Measurements from ENCODE around the gene GTF3C1.

Gene GTF3C1

DNA sequence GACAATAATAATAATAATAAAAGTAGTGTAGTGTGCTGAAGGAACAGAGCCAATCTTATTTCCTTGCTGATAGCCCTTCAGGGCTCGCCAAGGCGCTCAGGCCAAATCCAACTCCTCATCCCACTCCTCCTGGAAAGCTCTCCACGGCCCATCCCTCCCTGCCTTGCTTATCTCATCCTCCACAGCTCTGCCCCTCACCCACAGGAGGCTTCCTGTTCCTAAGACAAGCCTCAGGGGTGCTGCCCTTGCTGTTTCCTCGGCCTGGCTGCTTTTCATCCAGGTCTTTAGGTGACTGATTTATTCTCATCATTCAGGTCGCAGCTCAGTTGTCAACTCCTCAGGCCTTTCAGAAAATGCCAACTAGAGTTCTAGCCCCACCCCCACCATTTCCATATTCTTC lies 11.2 kb downstream of the GTF3C1 start:
- TF ChIP-seq, protein P1, sequence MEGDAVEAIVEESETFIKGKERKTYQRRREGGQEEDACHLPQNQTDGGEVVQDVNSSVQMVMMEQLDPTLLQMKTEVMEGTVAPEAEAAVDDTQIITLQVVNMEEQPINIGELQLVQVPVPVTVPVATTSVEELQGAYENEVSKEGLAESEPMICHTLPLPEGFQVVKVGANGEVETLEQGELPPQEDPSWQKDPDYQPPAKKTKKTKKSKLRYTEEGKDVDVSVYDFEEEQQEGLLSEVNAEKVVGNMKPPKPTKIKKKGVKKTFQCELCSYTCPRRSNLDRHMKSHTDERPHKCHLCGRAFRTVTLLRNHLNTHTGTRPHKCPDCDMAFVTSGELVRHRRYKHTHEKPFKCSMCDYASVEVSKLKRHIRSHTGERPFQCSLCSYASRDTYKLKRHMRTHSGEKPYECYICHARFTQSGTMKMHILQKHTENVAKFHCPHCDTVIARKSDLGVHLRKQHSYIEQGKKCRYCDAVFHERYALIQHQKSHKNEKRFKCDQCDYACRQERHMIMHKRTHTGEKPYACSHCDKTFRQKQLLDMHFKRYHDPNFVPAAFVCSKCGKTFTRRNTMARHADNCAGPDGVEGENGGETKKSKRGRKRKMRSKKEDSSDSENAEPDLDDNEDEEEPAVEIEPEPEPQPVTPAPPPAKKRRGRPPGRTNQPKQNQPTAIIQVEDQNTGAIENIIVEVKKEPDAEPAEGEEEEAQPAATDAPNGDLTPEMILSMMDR (IDR thresholded peaks at IDR 0.05; ENCODE audit: low read depth, low read length), result no peak
- in situ Hi-C loops (cut with HindIII; ENCODE audit: low sequenced_read_pairs), result no loop called here
- no peak for DNase-seq (ENCODE audit: low read depth, low spot score)
- H3K4me3 ChIP-seq (ENCODE audit: low read depth, low read length), result no peak overlapping the region

DNA sequence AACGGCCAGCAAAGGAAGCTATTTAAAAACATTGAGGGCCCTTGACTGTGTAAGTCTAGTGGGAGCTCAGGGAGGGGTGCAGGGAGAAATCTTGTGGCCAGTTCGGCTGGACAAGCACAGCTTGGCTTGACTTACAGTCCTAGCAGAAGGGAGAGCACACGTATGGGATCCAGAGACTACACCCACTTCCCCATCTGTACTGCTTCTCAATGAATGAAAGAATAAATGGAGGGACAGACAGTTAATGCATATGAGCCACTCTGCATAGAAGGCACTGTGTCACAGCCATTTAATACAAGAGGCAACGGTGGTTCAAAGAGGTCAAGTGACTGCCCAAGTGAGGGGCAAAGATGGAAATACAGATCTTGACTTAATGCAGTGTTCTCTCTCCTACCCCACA lies 15.5 kb downstream of the GTF3C1 start:
- DNase-seq (ENCODE audit: low read depth, low spot score), result no peak
- TF ChIP-seq, protein P1 (IDR thresholded peaks at IDR 0.05; ENCODE audit: low read depth, low read length), result no peak
- H3K4me3 ChIP-seq (ENCODE audit: low read depth, low read length), result no peak overlapping the region
- in situ Hi-C loops (cut with HindIII; ENCODE audit: low sequenced_read_pairs), result no loop called here

DNA sequence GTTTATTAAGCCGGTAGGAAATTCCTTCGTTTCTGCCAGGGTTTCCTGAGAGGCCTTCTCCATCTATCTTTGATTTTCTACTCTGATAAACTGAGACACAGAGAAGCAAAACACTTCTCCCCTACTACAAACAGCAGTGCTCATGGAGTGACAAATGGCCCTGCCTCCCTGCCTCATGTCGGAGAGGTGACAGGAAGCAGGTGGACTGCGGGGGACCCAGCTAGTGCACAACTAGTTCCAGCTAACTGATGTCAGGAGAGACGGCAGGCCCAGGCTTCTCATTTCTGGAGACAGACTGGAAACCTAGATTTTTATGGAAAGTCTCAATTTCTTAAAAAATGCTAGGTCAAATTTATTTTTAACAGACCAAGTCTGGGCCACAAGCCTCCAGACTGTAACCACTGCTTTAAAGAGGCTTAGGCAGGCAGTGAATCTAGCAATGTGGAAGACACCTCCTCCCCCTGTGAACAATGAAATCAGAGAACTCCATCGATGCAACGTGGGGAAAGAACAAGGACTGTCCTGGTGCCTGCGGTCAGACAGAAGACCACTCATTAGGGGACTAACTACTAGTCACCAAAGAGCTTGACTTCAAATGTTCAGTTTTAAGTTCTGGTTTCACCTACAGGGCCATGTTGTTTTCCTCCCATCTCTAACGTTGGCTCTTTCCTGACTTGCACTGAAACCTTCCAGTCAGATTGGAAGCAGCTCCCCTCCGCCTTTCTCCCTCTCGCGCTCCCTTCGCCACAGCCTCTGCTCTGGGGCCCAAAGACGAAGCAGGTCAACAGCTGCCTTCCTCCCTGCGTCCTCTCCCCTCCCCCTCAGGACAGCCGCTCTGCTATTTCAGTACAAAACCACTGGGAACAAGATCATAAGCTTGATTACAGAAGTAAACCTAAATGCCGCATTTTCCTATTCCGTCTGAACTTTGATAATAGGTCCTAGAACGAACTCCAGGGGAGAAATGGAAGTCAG lies 17.6 kb downstream of the GTF3C1 start:
- H3K4me3 ChIP-seq (ENCODE audit: low read depth, low read length), result no peak overlapping the region
- in situ Hi-C loops (cut with HindIII; ENCODE audit: low sequenced_read_pairs), result no loop called here
- TF ChIP-seq, protein P1 (IDR thresholded peaks at IDR 0.05; ENCODE audit: low read depth, low read length), result no peak
- no peak for DNase-seq (ENCODE audit: low read depth, low spot score)

DNA sequence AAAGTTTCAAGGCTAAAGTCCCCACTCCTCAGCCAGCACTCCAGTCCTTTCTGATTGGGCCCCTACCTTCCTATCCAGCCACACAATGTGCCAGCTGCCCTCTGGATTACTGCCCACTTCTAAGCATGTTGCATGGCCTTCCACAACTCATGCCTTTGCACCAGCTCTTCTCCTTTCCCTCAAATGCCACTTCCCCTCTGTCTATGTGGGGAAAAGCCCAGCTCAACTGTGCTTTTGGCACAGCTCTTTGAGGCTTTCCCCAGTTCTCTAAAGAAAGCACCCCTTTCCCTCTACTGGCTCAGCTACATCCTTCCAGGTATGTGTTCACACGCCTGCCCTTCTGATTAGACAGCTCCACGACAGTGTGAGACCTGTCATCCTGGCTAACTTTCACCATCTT lies 18.5 kb downstream of the GTF3C1 start:
- H3K4me3 ChIP-seq (ENCODE audit: low read depth, low read length), result no peak overlapping the region
- no peak for DNase-seq (ENCODE audit: low read depth, low spot score)
- TF ChIP-seq, protein P1 (IDR thresholded peaks at IDR 0.05; ENCODE audit: low read depth, low read length), result no peak
- in situ Hi-C loops (cut with HindIII; ENCODE audit: low sequenced_read_pairs), result no loop called here

DNA sequence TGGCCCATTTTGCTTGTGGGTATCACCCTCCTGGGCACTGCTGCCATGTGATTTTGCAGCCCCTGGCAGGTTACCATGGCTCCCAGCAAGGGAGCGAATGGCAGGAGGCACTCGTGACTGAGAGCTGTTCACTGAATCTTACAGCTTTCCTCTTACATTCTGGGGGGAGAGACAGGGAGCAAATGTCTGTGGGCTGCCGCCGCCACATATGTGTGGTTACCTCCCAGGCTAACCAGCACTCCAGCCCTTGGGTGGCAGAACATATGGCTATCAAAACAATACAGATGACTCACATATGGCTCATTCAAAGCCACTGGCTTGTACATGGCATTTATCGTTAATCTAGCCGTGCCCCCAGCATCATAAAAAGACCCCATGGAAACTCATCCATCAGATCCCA lies 19.8 kb downstream of the GTF3C1 start:
- in situ Hi-C loops (cut with HindIII; ENCODE audit: low sequenced_read_pairs), result no loop called here
- peak; percentile 90 for DNase-seq (ENCODE audit: low read depth, low spot score)
- no peak overlapping the region for H3K4me3 ChIP-seq (ENCODE audit: low read depth, low read length)
- TF ChIP-seq, protein P1 (IDR thresholded peaks at IDR 0.05; ENCODE audit: low read depth, low read length), result no peak

DNA sequence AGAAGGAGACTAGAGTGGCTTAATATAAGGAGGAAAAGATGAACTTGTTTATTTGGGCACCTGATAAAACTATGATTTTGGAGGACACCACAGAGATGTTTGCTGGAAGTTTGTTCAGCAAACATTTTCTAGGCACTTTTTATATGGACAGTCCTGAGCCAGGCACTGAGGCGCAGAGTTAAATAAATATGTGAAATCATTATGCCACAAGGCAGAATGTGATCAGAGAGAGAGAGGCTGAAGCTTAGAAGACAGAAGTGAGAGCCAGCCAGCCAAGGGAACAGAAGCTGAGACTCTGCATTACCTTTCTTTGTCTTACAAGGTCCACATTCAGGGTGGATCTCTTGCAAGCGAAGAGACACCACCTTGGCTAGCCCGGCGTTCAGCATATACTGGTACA lies 21.4 kb downstream of the GTF3C1 start:
- in situ Hi-C loops (cut with HindIII; ENCODE audit: low sequenced_read_pairs), result no loop called here
- H3K4me3 ChIP-seq (ENCODE audit: low read depth, low read length), result no peak overlapping the region
- no peak for DNase-seq (ENCODE audit: low read depth, low spot score)
- TF ChIP-seq, protein P1 (IDR thresholded peaks at IDR 0.05; ENCODE audit: low read depth, low read length), result no peak
